ENCODE measurements around the gene CYP46A1.

- no peak for TF ChIP-seq CTCF (conservative IDR thresholded peaks at IDR 0.05)
- no peak for TF ChIP-seq EZH2 (IDR thresholded peaks at IDR 0.05; ENCODE audit: low read depth)
Observed at GRCh38 chr14:99728981-99729451, 44.9 kb downstream of the CYP46A1 start.
